Measurements from ENCODE around the gene STK24.

- TF ChIP-seq, protein P1, sequence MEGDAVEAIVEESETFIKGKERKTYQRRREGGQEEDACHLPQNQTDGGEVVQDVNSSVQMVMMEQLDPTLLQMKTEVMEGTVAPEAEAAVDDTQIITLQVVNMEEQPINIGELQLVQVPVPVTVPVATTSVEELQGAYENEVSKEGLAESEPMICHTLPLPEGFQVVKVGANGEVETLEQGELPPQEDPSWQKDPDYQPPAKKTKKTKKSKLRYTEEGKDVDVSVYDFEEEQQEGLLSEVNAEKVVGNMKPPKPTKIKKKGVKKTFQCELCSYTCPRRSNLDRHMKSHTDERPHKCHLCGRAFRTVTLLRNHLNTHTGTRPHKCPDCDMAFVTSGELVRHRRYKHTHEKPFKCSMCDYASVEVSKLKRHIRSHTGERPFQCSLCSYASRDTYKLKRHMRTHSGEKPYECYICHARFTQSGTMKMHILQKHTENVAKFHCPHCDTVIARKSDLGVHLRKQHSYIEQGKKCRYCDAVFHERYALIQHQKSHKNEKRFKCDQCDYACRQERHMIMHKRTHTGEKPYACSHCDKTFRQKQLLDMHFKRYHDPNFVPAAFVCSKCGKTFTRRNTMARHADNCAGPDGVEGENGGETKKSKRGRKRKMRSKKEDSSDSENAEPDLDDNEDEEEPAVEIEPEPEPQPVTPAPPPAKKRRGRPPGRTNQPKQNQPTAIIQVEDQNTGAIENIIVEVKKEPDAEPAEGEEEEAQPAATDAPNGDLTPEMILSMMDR (conservative IDR thresholded peaks at IDR 0.05 in 1 of 2, IDR thresholded peaks at IDR 0.05 in 1 of 2; ENCODE audit: low read depth in 1 of 2, low read length in 2 of 2): no peak
- no peak for TF ChIP-seq EZH2 (IDR thresholded peaks at IDR 0.05; ENCODE audit: low read length, missing control alignments)
Observed at GRCh38 chr13:98406971-98407370, 169.9 kb downstream of the STK24 start.
